HepG2 (cell line): ENCODE results near the gene FALEC. TPM values are rescaled to one million over a fixed set of nuclear protein-coding genes. Genes with fewer than 3 reads are reported as not detected.

Source experiments
- DMAP1 ChIP-seq: IDR thresholded peaks from 2 replicates; pipeline ENCODE4 v1.6.1; 2016
- EP300 ChIP-seq, 3 experiments: sonication (generic) in 1 of 3; formaldehyde crosslinking in 1 of 3; IDR thresholded peaks; 2 replicates each; pipeline versions ENCODE4 v1.5.1 to v1.6.1; 2011 to 2020; ENCODE audit warnings: low read depth in 2 of 3, low read length in 2 of 3, borderline replicate concordance in 1 of 3, improper control_type of control experiment in 1 of 3, mild to moderate bottlenecking in 1 of 3, missing genetic modification reagents in 1 of 3, moderate library complexity in 1 of 3
- GMEB1 ChIP-seq: sonication (generic); formaldehyde crosslinking; IDR thresholded peaks from 2 replicates; pipeline ENCODE4 v1.5.1; 2020; ENCODE audit warnings: missing genetic modification reagents, mild to moderate bottlenecking, borderline replicate concordance
- KDM1A ChIP-seq: IDR thresholded peaks from 2 replicates; pipeline ENCODE4 v1.6.1; 2016; ENCODE audit warnings: missing compliant biosample characterization
- LCORL ChIP-seq, 2 experiments: fragments of 450-650 bp in 1 of 2; sonication (generic) in 1 of 2; formaldehyde crosslinking in 1 of 2; IDR thresholded peaks; 2 replicates each; pipeline versions ENCODE4 v1.5.0 to v1.6.1; 2017 to 2020; ENCODE audit warnings: antibody characterized with exemption in 1 of 2, missing genetic modification reagents in 1 of 2
- MED13 ChIP-seq: sonication (generic); formaldehyde crosslinking; IDR thresholded peaks from 2 replicates; pipeline ENCODE4 v1.5.0; 2020; ENCODE audit warnings: missing genetic modification reagents
- NFE2L1 ChIP-seq: sonication (generic); formaldehyde crosslinking; IDR thresholded peaks from 2 replicates; pipeline ENCODE4 v1.4.0; 2020; ENCODE audit warnings: missing genetic modification reagents, mild to moderate bottlenecking, borderline replicate concordance
- PHF5A ChIP-seq: IDR thresholded peaks from one replicate; pipeline ENCODE4 v1.6.1; 2018; ENCODE audit warnings: low read depth, missing genetic modification reagents; ENCODE audit not compliant: unreplicated experiment
- PLRG1 ChIP-seq: fragments of 450-650 bp; conservative IDR thresholded peaks from 2 replicates; pipeline ENCODE4 v1.6.1; 2016
- POLR2A ChIP-seq, 2 experiments: IDR thresholded peaks; 2 replicates each; pipeline ENCODE4 v1.6.1; 2011; ENCODE audit warnings: low read depth in 2 of 2, low read length in 2 of 2, mild to moderate bottlenecking in 1 of 2, moderate library complexity in 1 of 2; ENCODE audit not compliant: insufficient read depth in 1 of 2
- RFX5 ChIP-seq: IDR thresholded peaks from 2 replicates; pipeline ENCODE4 v1.6.1; 2011; ENCODE audit warnings: low read depth, low read length, improper control_type of control experiment
- SUZ12 ChIP-seq: fragments of 150-350 bp; IDR thresholded peaks from 2 replicates; pipeline ENCODE4 v1.6.1; 2014; ENCODE audit warnings: low read depth, low read length
- TMF1 ChIP-seq: sonication (generic); formaldehyde crosslinking; IDR thresholded peaks from 2 replicates; pipeline ENCODE4 v1.8.1; 2022; ENCODE audit warnings: low read depth, missing genetic modification reagents
- TOE1 ChIP-seq: sonication (generic); formaldehyde crosslinking; IDR thresholded peaks from 2 replicates; pipeline ENCODE4 v1.4.0; 2020; ENCODE audit warnings: mild to moderate bottlenecking, missing genetic modification reagents
- ZEB1 ChIP-seq: IDR thresholded peaks from 2 replicates; pipeline ENCODE4 v1.6.1; 2012; ENCODE audit warnings: mild to moderate bottlenecking, low read depth, inconsistent platforms; ENCODE audit not compliant: insufficient replicate concordance
- ZNF138 ChIP-seq: sonication (generic); formaldehyde crosslinking; IDR thresholded peaks from 2 replicates; pipeline ENCODE4 v1.5.0; 2020; ENCODE audit warnings: mild to moderate bottlenecking, low read depth, missing genetic modification reagents
- ZNF441 ChIP-seq: sonication (generic); formaldehyde crosslinking; IDR thresholded peaks from 2 replicates; pipeline ENCODE4 v1.7.0; 2021; ENCODE audit warnings: missing genetic modification reagents, borderline replicate concordance
- ZNF720 ChIP-seq: sonication (generic); formaldehyde crosslinking; IDR thresholded peaks from 2 replicates; pipeline ENCODE4 v1.4.0; 2020; ENCODE audit warnings: missing genetic modification reagents
- ZNF746 ChIP-seq: sonication (generic); formaldehyde crosslinking; IDR thresholded peaks from 2 replicates; pipeline ENCODE4 v1.8.0; 2022; ENCODE audit warnings: mild to moderate bottlenecking, missing genetic modification reagents
- polyA plus RNA-seq, 8 experiments: library from polyadenylated mRNA; depleted of rRNA in 3 of 8; stranded (reverse) in 7 of 8; unstranded in 1 of 8; fragments of >200 nt; fragmentation: Illumina TruSeq in 4 of 8; extraction: Trizol in 4 of 8; gene quantifications; 2 replicates each; pipeline versions ENCODE4 v1.2.1 to v1.2.3, GENCODE V29; 2011 to 2016; ENCODE audit warnings: low read depth in 4 of 8, missing spikeins in 1 of 8, mixed read lengths in 1 of 8; ENCODE audit not compliant: insufficient read depth in 1 of 8
- total RNA-seq, 5 experiments: library from RNA; depleted of rRNA; stranded (reverse); fragments of >200 nt; fragmentation: Illumina TruSeq; extraction: Trizol; gene quantifications; 2 replicates each; pipeline ENCODE4 v1.2.3, GENCODE V29; 2016; ENCODE audit warnings: low read depth in 1 of 5
- TF ChIP-seq, protein P1 (sequence below): sonication (generic); formaldehyde crosslinking; IDR thresholded peaks from 2 replicates; pipeline ENCODE4 v1.8.0; 2022; ENCODE audit warnings: mild to moderate bottlenecking, missing genetic modification reagents
- TF ChIP-seq, protein P2 (sequence below): IDR thresholded peaks from 2 replicates; pipeline ENCODE4 v1.6.1; 2016
- TF ChIP-seq, protein P3 (sequence below): sonication (generic); formaldehyde crosslinking; IDR thresholded peaks from 2 replicates; pipeline ENCODE4 v1.4.0; 2020; ENCODE audit warnings: missing genetic modification reagents

The FALEC gene
- total and polyA plus RNA-seq, 2 of the 13 experiments (the other 11 are each of a cell fraction or from before 2014, with no cell fraction given), result 0.33 to 0.71 TPM

DNA sequence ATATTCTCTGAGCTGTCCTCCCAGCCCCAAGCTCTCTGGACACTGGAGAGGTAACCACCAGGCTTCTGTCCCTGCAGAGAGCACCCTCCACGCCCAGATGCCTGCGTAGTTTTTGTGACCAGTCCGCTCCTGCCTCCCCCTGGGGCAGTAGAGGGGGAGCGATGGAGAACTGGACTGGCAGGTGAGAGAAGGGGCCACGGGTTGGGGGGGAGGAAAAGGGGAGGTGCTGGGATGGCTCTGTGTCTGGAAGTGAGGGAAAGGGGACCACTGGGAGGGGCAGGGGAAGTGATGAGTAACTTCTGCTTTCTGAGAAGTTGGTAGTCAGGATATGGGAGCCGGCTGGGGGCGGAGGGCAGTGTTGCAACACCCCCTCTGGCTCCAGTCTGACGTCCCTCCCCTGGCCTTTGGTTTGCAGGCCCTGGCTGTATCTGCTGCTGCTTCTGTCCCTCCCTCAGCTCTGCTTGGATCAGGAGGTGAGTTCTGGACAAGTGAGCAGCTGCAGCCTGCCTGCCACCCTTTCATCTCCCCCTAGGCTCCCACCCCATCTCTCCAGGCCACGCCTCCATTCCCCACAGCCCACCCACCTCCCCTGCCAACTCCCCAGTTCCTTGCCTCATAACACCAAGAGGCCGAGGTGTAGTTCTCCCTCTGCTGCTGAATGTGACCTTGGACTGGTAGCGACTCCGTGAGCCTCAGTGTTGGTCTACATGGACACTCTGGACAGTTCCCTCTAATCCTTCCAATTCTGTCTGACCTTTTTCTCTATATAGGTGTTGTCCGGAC lies 36.8 kb downstream of the FALEC start (continued):
- TF ChIP-seq EP300 (IDR thresholded peaks at IDR 0.05; ENCODE audit: low read depth in 2 of 2, low read length in 2 of 2), result no peak
- no peak for TF ChIP-seq EP300 (CRISPR knock-in tag; IDR thresholded peaks at IDR 0.05; ENCODE audit: borderline replicate concordance)
- TF ChIP-seq, protein P1, sequence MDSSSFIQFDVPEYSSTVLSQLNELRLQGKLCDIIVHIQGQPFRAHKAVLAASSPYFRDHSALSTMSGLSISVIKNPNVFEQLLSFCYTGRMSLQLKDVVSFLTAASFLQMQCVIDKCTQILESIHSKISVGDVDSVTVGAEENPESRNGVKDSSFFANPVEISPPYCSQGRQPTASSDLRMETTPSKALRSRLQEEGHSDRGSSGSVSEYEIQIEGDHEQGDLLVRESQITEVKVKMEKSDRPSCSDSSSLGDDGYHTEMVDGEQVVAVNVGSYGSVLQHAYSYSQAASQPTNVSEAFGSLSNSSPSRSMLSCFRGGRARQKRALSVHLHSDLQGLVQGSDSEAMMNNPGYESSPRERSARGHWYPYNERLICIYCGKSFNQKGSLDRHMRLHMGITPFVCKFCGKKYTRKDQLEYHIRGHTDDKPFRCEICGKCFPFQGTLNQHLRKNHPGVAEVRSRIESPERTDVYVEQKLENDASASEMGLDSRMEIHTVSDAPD (CRISPR knock-in tag), result no peak
- TF ChIP-seq GMEB1 (CRISPR knock-in tag), result no peak
- no peak for TF ChIP-seq ZNF138 (CRISPR knock-in tag)
- TF ChIP-seq PLRG1, result no peak
- no peak for TF ChIP-seq TMF1 (CRISPR knock-in tag)
- no peak for TF ChIP-seq LCORL (IDR thresholded peaks at IDR 0.05)
- peak; percentile 85 for TF ChIP-seq LCORL (CRISPR knock-in tag; IDR thresholded peaks at IDR 0.05)
- peak; percentile 59; the same call in 1 of the 2 replicates for TF ChIP-seq DMAP1
- TF ChIP-seq ZNF746, result peak; percentile 61; the same call in 1 of the 2 replicates
- TF ChIP-seq ZNF720 (CRISPR knock-in tag), result no peak
- no peak for TF ChIP-seq RFX5
- TF ChIP-seq SUZ12, result no peak
- TF ChIP-seq PHF5A (CRISPR knock-in tag), result no peak
- TF ChIP-seq, protein P2, sequence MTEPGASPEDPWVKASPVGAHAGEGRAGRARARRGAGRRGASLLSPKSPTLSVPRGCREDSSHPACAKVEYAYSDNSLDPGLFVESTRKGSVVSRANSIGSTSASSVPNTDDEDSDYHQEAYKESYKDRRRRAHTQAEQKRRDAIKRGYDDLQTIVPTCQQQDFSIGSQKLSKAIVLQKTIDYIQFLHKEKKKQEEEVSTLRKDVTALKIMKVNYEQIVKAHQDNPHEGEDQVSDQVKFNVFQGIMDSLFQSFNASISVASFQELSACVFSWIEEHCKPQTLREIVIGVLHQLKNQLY, result no peak
- TF ChIP-seq MED13 (CRISPR knock-in tag), result 0 out of 2 replicates have a peak, but pooled peaks have one; percentile 43
- TF ChIP-seq KDM1A (CRISPR knock-in tag), result no peak
- no peak for TF ChIP-seq TOE1 (CRISPR knock-in tag)
- TF ChIP-seq ZNF441, result no peak
- TF ChIP-seq NFE2L1, result no peak
- peak in 1 of 2 experiments; percentile 57; a peak in 3 of 4 replicates for TF ChIP-seq POLR2A (IDR thresholded peaks at IDR 0.05; ENCODE audit: insufficient read depth in 1 of 2, low read depth in 2 of 2, low read length in 2 of 2)
- TF ChIP-seq, protein P3, sequence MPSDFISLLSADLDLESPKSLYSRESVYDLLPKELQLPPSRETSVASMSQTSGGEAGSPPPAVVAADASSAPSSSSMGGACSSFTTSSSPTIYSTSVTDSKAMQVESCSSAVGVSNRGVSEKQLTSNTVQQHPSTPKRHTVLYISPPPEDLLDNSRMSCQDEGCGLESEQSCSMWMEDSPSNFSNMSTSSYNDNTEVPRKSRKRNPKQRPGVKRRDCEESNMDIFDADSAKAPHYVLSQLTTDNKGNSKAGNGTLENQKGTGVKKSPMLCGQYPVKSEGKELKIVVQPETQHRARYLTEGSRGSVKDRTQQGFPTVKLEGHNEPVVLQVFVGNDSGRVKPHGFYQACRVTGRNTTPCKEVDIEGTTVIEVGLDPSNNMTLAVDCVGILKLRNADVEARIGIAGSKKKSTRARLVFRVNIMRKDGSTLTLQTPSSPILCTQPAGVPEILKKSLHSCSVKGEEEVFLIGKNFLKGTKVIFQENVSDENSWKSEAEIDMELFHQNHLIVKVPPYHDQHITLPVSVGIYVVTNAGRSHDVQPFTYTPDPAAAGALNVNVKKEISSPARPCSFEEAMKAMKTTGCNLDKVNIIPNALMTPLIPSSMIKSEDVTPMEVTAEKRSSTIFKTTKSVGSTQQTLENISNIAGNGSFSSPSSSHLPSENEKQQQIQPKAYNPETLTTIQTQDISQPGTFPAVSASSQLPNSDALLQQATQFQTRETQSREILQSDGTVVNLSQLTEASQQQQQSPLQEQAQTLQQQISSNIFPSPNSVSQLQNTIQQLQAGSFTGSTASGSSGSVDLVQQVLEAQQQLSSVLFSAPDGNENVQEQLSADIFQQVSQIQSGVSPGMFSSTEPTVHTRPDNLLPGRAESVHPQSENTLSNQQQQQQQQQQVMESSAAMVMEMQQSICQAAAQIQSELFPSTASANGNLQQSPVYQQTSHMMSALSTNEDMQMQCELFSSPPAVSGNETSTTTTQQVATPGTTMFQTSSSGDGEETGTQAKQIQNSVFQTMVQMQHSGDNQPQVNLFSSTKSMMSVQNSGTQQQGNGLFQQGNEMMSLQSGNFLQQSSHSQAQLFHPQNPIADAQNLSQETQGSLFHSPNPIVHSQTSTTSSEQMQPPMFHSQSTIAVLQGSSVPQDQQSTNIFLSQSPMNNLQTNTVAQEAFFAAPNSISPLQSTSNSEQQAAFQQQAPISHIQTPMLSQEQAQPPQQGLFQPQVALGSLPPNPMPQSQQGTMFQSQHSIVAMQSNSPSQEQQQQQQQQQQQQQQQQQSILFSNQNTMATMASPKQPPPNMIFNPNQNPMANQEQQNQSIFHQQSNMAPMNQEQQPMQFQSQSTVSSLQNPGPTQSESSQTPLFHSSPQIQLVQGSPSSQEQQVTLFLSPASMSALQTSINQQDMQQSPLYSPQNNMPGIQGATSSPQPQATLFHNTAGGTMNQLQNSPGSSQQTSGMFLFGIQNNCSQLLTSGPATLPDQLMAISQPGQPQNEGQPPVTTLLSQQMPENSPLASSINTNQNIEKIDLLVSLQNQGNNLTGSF (CRISPR knock-in tag), result no peak
- TF ChIP-seq ZEB1, result no peak
